HG02763 (cell line): ENCODE data around the gene DACH1.

Experiments
- ATAC-seq: cut with Tn5 transposase; IDR thresholded peaks from one replicate; pipeline ENCODE4 v1.9.1; 2021; ENCODE audit warnings: mild to moderate bottlenecking, moderate library complexity; ENCODE audit not compliant: unreplicated experiment

DACH1 gene

GRCh38 chr13:71448080-71448630 is 418.8 kb downstream of the DACH1 start:
- no peak for ATAC-seq

- no peak for ATAC-seq
These were observed 429.3 kb downstream of the DACH1 start for GRCh38 chr13:71437704-71438103.

GRCh38 chr13:71430681-71431080 is 436.3 kb downstream of the DACH1 start:
- ATAC-seq = no peak

GRCh38 chr13:71417205-71417604 is 449.8 kb downstream of the DACH1 start:
- ATAC-seq = no peak

GRCh38 chr13:71412231-71412630 is 454.8 kb downstream of the DACH1 start:
- no peak for ATAC-seq

GRCh38 chr13:71408416-71408815 is 458.6 kb downstream of the DACH1 start:
- ATAC-seq = no peak

- ATAC-seq = no peak
These were observed 467.3 kb downstream of the DACH1 start for GRCh38 chr13:71399631-71400215.

- ATAC-seq = no peak
These were observed 470.9 kb downstream of the DACH1 start for GRCh38 chr13:71396149-71396548.

- no peak for ATAC-seq
These were observed 472.0 kb downstream of the DACH1 start for GRCh38 chr13:71395053-71395452.

- no peak for ATAC-seq
These were observed 472.8 kb downstream of the DACH1 start for GRCh38 chr13:71394176-71394575.
